ENCODE data around the gene ROGDI.

Gene ROGDI

GRCh38 chr16:4766875-4767628 is 35.4 kb downstream of the ROGDI start, which contains the start of gene ZNF500:
ZNF500 (minus strand) TSS chr16:4767162; CDS start chr16:4765978, 1,184 bp downstream.
- Histone ChIP-seq H3K4me3 (ENCODE audit: low read length) (peak within 1 kb of the TSS; percentile 81), H4K20me1 (ENCODE audit: insufficient read depth, low read length) (no peaks in the 10 kb centered on the region), H3K79me2 (ENCODE audit: low read length) (peaks cover 18% of the 10 kb centered on the region), H3K9ac (ENCODE audit: low read length) (peak within 1 kb of the TSS; percentile 70), H3K36me3 (replicated peaks; ENCODE audit: low read depth, low read length) (peaks cover 7% of the 10 kb centered on the region), H3K4me1 (ENCODE audit: low read length) (peaks cover 10% of the 10 kb centered on the region), H2AFZ (ENCODE audit: low read depth, low read length) (peak within 1 kb of the TSS; percentile 73; the same call in 1 of the 2 replicates), H3K27me3 (ENCODE audit: low read depth, low read length) (no peaks in the 10 kb centered on the region), H3K4me2 (ENCODE audit: low read length) (peak within 1 kb of the TSS; percentile 86), H3K27ac (ENCODE audit: low read length) (peak within 1 kb of the TSS; percentile 25), H3K9me3 (ENCODE audit: insufficient read depth, low read length) (no peaks in the 10 kb centered on the region)
- TF ChIP-seq, protein P1, sequence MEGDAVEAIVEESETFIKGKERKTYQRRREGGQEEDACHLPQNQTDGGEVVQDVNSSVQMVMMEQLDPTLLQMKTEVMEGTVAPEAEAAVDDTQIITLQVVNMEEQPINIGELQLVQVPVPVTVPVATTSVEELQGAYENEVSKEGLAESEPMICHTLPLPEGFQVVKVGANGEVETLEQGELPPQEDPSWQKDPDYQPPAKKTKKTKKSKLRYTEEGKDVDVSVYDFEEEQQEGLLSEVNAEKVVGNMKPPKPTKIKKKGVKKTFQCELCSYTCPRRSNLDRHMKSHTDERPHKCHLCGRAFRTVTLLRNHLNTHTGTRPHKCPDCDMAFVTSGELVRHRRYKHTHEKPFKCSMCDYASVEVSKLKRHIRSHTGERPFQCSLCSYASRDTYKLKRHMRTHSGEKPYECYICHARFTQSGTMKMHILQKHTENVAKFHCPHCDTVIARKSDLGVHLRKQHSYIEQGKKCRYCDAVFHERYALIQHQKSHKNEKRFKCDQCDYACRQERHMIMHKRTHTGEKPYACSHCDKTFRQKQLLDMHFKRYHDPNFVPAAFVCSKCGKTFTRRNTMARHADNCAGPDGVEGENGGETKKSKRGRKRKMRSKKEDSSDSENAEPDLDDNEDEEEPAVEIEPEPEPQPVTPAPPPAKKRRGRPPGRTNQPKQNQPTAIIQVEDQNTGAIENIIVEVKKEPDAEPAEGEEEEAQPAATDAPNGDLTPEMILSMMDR (IDR thresholded peaks at IDR 0.05; ENCODE audit: low read depth, low read length): no peak

DNA sequence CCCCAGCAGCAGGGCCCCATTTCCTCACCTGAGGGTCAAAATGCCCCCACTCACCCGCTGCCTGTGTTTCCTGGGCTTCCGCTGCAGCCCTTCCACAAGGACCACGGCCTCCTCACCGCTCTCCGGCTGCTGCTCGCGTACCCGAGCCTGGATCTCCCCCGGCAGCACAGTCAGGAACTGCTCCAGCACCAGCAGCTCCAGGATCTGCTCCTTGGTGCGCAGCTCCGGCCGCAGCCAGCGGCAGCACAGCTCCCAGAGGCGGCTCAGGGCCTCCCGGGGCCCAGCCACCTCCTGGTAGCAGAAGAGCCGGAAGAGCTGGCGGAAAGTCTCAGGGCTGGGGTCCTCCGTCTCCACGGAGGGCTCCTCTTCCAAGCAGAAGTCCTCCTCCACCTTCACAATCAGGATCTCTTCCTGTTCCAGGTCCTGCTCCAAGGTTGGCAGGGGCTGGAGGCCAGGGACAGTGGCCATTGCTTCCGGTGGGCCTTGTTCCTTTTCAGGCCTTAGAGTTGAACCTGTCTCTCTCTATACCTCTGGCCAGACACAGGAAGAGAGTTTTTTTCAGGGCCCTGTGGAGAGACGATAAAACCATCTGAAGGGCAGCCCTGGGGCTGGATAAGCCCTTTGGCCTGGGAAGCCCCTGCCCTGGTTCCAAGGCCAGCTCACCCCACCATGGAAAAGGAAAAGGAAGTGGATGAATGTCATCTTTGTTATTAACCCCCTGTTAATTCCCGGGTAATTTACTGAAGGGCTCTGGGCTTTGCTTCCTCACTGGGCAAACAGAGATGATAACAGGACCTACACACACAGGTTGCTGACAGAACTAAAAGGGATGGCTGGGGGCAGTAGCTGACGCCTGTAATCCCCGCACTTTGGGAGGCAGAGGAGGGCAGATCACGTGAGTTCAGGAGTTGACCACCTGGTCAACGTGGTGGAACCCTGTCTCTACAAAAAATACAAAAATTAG is 36.6 kb downstream of the ROGDI start:
- H3K27ac ChIP-seq (ENCODE audit: low read length): no peak overlapping the region
- H3K4me1 ChIP-seq (ENCODE audit: low read length): peaks cover 10% of the 10 kb centered on the region
- peak overlapping the region; percentile 78 for H3K4me2 ChIP-seq (ENCODE audit: low read length)
- H3K79me2 ChIP-seq (ENCODE audit: low read length): peaks cover 18% of the 10 kb centered on the region
- TF ChIP-seq EZH2phosphoT487 (IDR thresholded peaks at IDR 0.05; ENCODE audit: low read depth): no peak
- TF ChIP-seq, protein P1 (IDR thresholded peaks at IDR 0.05; ENCODE audit: low read depth, low read length): no peak
- no peak overlapping the region for H2AFZ ChIP-seq (ENCODE audit: low read depth, low read length)
- H3K9ac ChIP-seq (ENCODE audit: low read length): peak overlapping the region; percentile 69
- H3K9me3 ChIP-seq (ENCODE audit: insufficient read depth, low read length): no peaks in the 10 kb centered on the region
- H4K20me1 ChIP-seq (ENCODE audit: insufficient read depth, low read length): no peaks in the 10 kb centered on the region
- peaks cover 11% of the 10 kb centered on the region for H3K36me3 ChIP-seq (replicated peaks; ENCODE audit: low read depth, low read length)
- peak overlapping the region; percentile 81 for H3K4me3 ChIP-seq (ENCODE audit: low read length)
- H3K27me3 ChIP-seq (ENCODE audit: low read depth, low read length): no peaks in the 10 kb centered on the region

DNA sequence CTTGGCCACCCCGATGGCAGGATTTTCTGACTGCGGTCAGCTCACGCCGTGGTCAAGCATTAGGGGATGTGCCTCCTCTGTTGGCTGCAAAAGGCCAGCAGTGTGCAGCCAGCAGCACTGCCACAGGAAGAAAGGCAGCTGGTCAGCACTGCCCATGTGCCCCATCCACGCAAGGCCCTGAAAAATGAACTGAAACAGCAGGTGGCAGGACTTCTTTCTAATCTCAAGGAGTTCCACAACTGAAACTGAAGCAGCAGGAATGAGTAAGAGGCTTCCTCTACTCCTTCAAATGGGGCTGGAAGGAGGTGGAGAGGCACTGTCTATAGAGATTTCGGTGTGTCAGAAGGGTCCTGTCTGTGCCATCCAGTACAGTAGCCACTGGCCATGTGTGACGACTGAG is 38.6 kb downstream of the ROGDI start:
- Histone ChIP-seq H4K20me1 (ENCODE audit: insufficient read depth, low read length) (no peaks in the 10 kb centered on the region), H3K36me3 (replicated peaks; ENCODE audit: low read depth, low read length) (peaks cover 23% of the 10 kb centered on the region), H3K9ac (ENCODE audit: low read length) (no peak overlapping the region), H2AFZ (ENCODE audit: low read depth, low read length) (no peak overlapping the region), H3K79me2 (ENCODE audit: low read length) (peaks cover 18% of the 10 kb centered on the region), H3K27me3 (ENCODE audit: low read depth, low read length) (no peaks in the 10 kb centered on the region), H3K9me3 (ENCODE audit: insufficient read depth, low read length) (no peaks in the 10 kb centered on the region), H3K4me1 (ENCODE audit: low read length) (peaks cover 6% of the 10 kb centered on the region), H3K4me3 (ENCODE audit: low read length) (no peak overlapping the region), H3K27ac (ENCODE audit: low read length) (no peak overlapping the region), H3K4me2 (ENCODE audit: low read length) (no peak overlapping the region)
- TF ChIP-seq, protein P1 (IDR thresholded peaks at IDR 0.05; ENCODE audit: low read depth, low read length): no peak
- TF ChIP-seq EZH2phosphoT487 (IDR thresholded peaks at IDR 0.05; ENCODE audit: low read depth): no peak

- no peak overlapping the region for H3K27ac ChIP-seq (ENCODE audit: low read length)
- H3K79me2 ChIP-seq (ENCODE audit: low read length): peaks cover 18% of the 10 kb centered on the region
- H2AFZ ChIP-seq (ENCODE audit: low read depth, low read length): no peak overlapping the region
- H4K20me1 ChIP-seq (ENCODE audit: insufficient read depth, low read length): no peaks in the 10 kb centered on the region
- no peak overlapping the region for H3K4me3 ChIP-seq (ENCODE audit: low read length)
- H3K9me3 ChIP-seq (ENCODE audit: insufficient read depth, low read length): no peaks in the 10 kb centered on the region
- H3K36me3 ChIP-seq (replicated peaks; ENCODE audit: low read depth, low read length): peaks cover 26% of the 10 kb centered on the region
- no peak overlapping the region for H3K4me2 ChIP-seq (ENCODE audit: low read length)
- H3K9ac ChIP-seq (ENCODE audit: low read length): no peak overlapping the region
- TF ChIP-seq EZH2phosphoT487 (IDR thresholded peaks at IDR 0.05; ENCODE audit: low read depth): no peak
- TF ChIP-seq, protein P1 (IDR thresholded peaks at IDR 0.05; ENCODE audit: low read depth, low read length): no peak
- H3K4me1 ChIP-seq (ENCODE audit: low read length): peaks cover 6% of the 10 kb centered on the region
- H3K27me3 ChIP-seq (ENCODE audit: low read depth, low read length): no peaks in the 10 kb centered on the region
These were observed 40.2 kb downstream of the ROGDI start for GRCh38 chr16:4762205-4762604.
